Adipocyte (in vitro differentiated cells): Measurements from ENCODE around the gene HSDL1.

Experiments used
- DNase-seq: peaks from one replicate; pipeline ENCODE4 v3.0.0-alpha.2; 2015; ENCODE audit warnings: low read depth
- H3K27me3 ChIP-seq: replicated peaks from 2 replicates; pipeline ENCODE4 v1.7.0; 2013; ENCODE audit warnings: mild to moderate bottlenecking, low read length, moderate library complexity; ENCODE audit not compliant: control insufficient read depth, insufficient read depth
- H3K36me3 ChIP-seq: 2 replicates; pipeline ENCODE4 v1.7.0; 2013; ENCODE audit warnings: low read length, mild to moderate bottlenecking, moderate library complexity; ENCODE audit not compliant: control insufficient read depth, insufficient read depth, severe bottlenecking
- H3K4me1 ChIP-seq: 2 replicates; pipeline ENCODE4 v1.7.0; 2013; ENCODE audit warnings: mild to moderate bottlenecking, low read length, moderate library complexity; ENCODE audit not compliant: control insufficient read depth, insufficient read depth
- H3K4me3 ChIP-seq: 2 replicates; pipeline ENCODE4 v1.7.0; 2013; ENCODE audit warnings: mild to moderate bottlenecking, low read length, moderate library complexity
- H3K9ac ChIP-seq: 2 replicates; pipeline ENCODE4 v1.7.0; 2013; ENCODE audit warnings: mild to moderate bottlenecking, low read length, moderate library complexity
- H3K9me3 ChIP-seq: 2 replicates; pipeline ENCODE4 v1.7.0; 2013; ENCODE audit warnings: mild to moderate bottlenecking, low read length, moderate library complexity; ENCODE audit not compliant: control insufficient read depth

HSDL1 gene

DNA sequence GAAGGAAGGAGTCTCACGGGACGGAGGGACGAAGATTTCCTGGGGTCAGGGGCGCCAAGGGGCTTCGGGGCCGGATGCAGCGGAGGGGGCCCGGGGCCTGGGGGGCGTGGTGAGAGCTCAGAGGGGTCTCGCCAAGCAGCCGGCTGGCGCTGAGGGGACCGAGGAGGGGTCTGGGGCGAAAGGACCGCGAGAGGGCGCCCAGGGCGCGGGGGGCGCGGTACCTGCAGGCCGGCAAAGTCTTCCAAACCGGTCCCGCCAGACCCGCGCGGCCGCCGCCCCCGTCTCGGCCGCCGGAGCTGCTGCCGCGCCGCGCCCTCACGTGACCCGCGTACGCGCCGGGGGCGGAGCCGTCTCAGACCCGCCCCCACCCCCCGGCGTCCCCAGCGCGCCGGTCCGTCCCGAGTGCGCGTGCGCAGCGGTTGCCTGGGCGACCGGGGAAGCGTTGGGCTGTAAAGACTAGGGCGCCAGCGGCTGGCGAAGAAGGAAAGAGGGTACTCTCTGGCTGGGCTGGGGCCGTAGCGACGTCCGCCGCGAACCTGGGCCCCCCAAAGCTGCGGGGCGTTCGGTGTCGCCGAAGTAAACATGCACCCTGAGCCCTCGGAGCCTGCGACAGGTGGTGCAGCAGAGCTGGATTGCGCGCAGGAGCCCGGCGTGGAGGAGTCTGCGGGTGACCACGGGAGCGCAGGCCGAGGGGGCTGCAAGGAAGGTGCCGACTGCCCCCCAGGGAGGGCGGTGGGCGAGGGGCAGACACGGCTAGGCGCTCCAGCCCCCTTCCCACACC, at the start of gene HSDL1, which contains the start of gene DNAAF1:
Gene HSDL1 (minus strand): TSS at position 319 of the 781 bp plus-strand sequence. CDS start 13,856 bp downstream, outside the sequence.
Gene DNAAF1 (plus strand): TSS at position 450 of the 781 bp plus-strand sequence. CDS start 133 bp downstream, at position 583.
- Histone ChIP-seq H3K4me3 (peak within 1 kb of the TSS; percentile 93), H3K27me3 (peaks cover 11% of the 10 kb centered on the region), H3K9ac (peak within 1 kb of the TSS; percentile 88), H3K36me3 (no peaks in the 10 kb centered on the region), H3K9me3 (no peaks in the 10 kb centered on the region), H3K4me1 (peaks cover 4% of the 10 kb centered on the region)
- DNase-seq, result peak; percentile 96

DNA sequence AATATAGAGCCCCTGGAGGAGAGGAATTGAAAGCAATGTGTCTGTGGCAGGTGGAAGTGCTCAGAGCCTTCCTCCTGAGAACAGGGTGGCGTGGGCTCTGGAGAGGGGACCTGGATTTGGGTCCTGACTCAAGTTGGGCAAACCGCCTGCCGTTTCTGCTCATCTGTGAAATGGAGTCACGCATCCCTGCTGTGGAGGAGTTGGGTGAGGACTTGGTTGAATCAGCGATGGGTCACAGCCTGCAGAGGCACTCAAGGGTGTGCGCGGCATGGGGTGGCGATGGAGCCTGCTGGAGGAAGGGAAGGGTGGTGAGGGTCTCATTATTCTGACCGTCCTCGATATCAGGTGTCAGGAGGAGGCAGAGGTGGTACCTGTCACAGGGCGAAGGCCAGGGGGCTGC, 49.0 kb upstream of the HSDL1 start:
- Histone ChIP-seq H3K9me3 (no peaks in the 10 kb centered on the region), H3K9ac (no peak overlapping the region), H3K4me1 (peaks cover 5% of the 10 kb centered on the region), H3K4me3 (no peak overlapping the region), H3K27me3 (peaks cover 25% of the 10 kb centered on the region), H3K36me3 (no peaks in the 10 kb centered on the region)
- no peak for DNase-seq

DNA sequence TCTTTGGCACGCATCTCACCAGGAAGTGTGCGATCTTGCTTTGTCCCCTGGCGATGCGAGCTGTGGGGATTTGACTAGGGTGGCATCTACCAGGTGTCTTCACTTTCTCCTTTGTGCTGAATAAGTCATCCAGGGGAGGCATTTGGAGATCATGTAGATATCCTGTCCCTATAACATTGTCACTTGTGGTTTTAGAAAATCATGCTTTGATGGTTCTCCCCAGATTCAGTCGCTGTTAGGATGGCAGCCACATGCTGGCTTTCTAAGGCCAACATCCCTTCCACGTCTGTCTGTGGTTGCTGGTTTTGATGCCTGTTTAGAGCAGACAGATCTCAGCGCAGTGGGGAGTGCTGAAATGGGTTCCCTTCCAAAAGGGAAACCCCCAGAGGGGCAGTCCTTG, 48.5 kb upstream of the HSDL1 start:
- Histone ChIP-seq H3K4me3 (no peak overlapping the region), H3K27me3 (peaks cover 25% of the 10 kb centered on the region), H3K36me3 (no peaks in the 10 kb centered on the region), H3K9me3 (no peaks in the 10 kb centered on the region), H3K4me1 (no peaks in the 10 kb centered on the region), H3K9ac (no peak overlapping the region)
- no peak for DNase-seq

DNA sequence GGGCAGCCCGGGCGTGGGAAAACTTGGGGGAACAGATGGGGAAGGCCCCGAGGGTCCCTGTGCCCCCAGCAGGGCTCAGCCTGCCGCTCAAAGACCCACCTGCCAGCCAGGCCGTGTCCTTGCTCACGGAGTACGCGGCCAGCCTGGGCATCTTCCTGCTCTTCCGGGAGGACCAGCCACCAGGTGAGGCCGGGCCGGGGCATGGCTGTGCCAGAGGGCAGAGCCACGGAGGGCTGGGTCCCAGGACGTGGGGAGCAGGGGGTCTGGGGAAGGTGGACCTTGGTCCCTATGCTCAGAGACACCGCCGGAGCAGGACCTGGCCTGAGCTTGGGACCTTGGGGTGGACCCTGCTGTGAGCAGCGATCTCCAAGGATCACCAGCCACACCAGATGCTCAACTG, 46.5 kb upstream of the HSDL1 start:
- H3K9me3 ChIP-seq, result no peaks in the 10 kb centered on the region
- no peaks in the 10 kb centered on the region for H3K4me1 ChIP-seq
- H3K9ac ChIP-seq, result no peak overlapping the region
- H3K27me3 ChIP-seq, result peaks cover 16% of the 10 kb centered on the region
- no peak for DNase-seq
- H3K4me3 ChIP-seq, result no peak overlapping the region
- no peaks in the 10 kb centered on the region for H3K36me3 ChIP-seq

DNA sequence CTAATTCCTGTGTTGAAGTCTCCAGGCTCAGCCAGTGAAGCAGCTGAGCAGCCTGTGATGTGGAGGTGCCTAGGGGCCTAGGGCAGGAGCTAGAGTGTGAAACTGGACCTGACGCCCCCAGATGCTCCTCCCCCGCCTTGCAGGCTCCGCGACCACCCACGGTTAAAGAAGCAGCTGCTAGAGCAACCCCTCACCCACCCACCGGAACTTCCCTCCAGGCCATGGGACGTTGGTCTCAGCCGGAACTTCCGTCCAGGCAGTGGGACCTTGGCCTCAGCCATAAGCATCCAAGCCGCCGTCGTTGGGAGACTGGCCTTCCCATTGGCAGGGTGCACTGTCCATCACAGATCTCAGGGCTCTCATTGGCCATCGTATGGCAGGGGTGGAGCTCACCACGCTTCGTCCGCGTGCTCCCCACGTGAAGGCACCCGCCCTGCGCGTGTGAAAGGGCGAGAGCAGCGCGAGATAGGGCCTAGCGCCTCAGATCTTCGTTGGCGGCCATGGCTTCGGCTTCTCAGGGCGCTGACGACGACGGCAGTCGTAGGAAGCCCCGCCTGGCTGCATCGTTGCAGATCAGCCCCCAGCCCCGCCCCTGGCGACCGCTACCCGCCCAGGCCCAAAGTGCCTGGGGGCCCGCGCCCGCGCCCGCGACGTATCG, 45.9 kb upstream of the HSDL1 start, which contains the start of gene ADAD2:
Gene ADAD2 (plus strand): TSS at position 427 of the 658 bp plus-strand sequence. CDS start 74 bp downstream, at position 501.
- no peak within 1 kb of the TSS for H3K4me3 ChIP-seq
- H3K27me3 ChIP-seq, result peaks cover 10% of the 10 kb centered on the region
- no peak for DNase-seq
- H3K9me3 ChIP-seq, result no peaks in the 10 kb centered on the region
- H3K4me1 ChIP-seq, result no peaks in the 10 kb centered on the region
- no peaks in the 10 kb centered on the region for H3K36me3 ChIP-seq
- no peak within 1 kb of the TSS for H3K9ac ChIP-seq

DNA sequence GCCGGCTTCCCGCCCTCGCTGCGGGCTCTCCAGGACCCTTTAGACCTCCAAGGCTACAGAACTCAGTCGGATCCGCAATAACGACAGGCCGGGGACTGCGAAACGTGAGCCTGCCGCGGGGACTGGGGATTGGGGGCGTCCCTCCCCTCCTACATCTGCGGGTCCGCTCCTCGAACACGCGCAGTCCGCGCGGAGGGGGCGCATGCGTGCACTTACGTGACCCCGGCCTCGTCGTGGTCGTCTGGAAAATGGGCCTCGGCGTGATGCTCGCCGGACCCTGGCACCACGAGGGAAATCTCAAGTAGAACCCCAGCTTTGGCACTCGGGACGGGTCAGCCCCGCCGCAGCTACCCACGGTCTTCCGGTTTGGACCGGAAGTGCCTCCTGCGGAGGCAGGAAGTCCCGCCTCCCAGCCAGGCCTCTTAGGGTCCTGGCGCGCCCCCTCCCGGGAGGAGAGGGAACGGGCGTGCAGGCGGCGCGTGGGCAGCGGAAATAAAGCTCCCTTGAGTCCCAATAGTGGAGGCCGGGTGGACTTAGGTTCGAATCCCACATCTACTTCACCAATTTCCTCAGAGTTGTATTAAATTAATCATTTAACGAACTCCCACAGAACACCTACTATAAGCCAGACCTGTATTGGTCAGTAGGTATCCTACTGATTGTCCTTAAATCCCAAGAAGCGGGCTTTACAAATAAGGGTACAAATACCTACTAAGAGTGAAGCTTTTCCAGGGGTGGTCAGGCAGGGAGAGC, 41.9 kb upstream of the HSDL1 start, which contains the start of gene TAF1C:
Gene TAF1C (minus strand): TSS at position 373 of the 753 bp plus-strand sequence. CDS start 2,069 bp downstream, outside the sequence.
- H3K4me1 ChIP-seq, result no peaks in the 10 kb centered on the region
- DNase-seq, result peak; percentile 98
- peak within 1 kb of the TSS; percentile 96 for H3K9ac ChIP-seq
- peaks cover 16% of the 10 kb centered on the region for H3K36me3 ChIP-seq
- H3K4me3 ChIP-seq, result peak within 1 kb of the TSS; percentile 93
- no peaks in the 10 kb centered on the region for H3K9me3 ChIP-seq
- peaks cover under 1% of the 10 kb centered on the region for H3K27me3 ChIP-seq

DNA sequence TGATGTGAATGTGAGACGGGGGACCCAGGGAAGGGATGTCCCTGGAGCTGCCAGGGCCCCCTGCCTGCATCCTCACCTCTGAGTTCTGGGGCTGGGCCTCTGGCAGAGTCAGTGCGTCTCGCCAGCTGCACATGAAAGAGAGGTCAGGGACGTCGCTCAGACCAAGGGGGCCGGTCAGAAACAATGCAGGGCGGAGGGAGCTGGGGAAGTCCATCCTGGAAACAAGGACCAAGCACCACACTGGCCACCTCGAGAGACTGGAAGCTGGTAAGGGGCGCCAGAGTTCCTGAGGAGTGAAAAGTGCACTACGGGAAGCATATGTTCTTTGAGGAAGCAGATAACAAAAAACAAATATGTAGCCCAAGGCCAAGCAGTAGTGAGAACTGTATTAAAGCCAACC, 39.8 kb upstream of the HSDL1 start:
- DNase-seq, result no peak
- H3K9ac ChIP-seq, result no peak overlapping the region
- H3K4me3 ChIP-seq, result no peak overlapping the region
- peaks cover 32% of the 10 kb centered on the region for H3K36me3 ChIP-seq
- no peaks in the 10 kb centered on the region for H3K4me1 ChIP-seq
- no peaks in the 10 kb centered on the region for H3K9me3 ChIP-seq
- H3K27me3 ChIP-seq, result no peaks in the 10 kb centered on the region

DNA sequence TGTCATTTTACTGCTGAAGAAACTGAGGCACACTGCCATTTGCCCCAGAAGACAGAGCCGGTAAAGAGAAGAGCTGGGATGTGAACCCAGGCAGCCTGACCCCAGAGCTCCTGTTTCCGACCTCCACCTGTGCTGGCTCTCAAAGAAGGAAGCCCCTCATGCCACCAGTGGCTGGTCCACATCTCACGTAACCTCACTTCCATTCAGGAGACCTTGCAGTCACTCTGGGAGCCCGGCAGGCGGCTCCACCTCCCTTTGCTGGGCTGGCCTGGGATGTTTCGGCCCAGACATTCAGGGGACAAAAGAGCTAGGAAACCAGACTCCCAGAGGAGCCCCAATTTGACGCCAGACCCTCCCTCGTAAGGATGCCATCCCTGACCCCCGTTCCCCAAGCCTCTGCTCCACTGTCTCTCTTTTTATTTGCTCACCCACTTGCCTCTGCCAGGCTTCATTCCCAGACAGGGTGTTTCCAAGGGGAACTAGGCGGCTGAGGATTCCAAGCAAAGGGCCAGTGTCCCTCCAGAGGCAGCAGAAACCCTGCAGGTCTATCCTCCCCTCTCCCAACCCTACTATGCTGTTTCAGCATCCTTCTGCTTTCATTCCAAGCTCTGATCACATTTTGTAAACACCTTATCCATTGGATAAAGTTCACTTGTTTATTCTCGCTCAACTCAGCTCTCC, 39.1 kb upstream of the HSDL1 start:
- DNase-seq, result no peak
- Histone ChIP-seq H3K27me3 (no peaks in the 10 kb centered on the region), H3K36me3 (peaks cover 37% of the 10 kb centered on the region), H3K4me1 (no peaks in the 10 kb centered on the region), H3K9me3 (no peaks in the 10 kb centered on the region), H3K4me3 (no peak overlapping the region), H3K9ac (no peak overlapping the region)

DNA sequence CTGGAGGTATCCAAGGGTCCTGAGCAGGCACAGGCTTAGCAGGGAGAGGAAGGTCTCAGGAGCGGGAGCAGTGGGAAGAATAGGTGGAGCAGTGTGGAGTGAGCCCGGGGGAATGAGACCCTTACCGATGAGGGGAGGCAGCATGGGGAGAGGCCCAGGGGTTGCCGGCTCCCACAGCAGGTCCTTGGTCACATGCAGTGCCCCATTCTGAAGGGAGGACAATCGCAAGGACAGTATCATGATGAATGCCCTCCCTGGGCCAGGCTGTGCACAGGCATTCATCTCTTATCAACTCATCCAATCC, 38.5 kb upstream of the HSDL1 start:
- Histone ChIP-seq H3K4me1 (no peaks in the 10 kb centered on the region), H3K9ac (no peak overlapping the region)

DNA sequence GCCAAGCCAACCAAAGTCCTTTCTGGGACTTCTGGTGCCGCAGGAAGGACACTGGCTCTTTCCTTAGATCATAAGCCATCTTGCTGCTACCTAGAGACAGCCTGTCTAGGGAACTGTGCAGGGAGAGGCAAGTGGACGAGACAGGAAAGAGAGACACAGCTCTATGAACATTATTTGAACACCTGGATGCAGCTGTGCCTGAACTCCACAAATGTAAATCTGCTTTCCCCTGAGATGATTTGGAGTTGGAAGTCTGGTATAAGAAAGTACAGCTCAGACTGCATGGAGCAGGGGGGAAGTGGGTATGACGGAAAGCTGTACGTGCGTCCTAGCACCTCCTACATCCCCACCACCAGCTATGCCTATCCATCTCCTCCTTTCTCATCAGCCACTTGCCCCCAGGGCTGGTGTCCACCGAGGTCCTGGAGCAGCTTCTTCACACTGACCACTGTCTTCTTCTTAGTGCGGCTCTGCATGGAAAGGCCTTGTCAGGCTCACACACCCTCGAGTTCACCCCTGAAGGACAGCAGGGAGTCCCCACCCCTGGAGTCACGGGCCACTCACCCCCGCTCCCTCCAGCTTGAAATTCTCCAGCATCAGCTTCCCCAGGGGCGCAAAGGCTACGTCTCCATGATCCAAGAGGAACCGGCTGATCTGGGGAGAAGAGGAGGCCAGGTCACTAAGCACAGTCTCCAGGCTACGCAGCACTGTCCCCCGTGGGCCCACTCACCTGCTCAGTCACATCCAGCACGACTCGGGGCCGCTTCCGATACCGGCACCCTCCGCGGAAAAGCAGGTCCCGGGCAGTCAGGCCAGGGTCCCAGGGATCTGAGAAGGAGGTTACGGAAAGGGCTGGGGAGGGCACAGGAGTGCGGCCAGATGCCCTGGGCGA, 37.9 kb upstream of the HSDL1 start:
- no peaks in the 10 kb centered on the region for H3K27me3 ChIP-seq
- no peak overlapping the region for H3K4me3 ChIP-seq
- peaks cover 37% of the 10 kb centered on the region for H3K36me3 ChIP-seq
- H3K9me3 ChIP-seq, result no peaks in the 10 kb centered on the region
- DNase-seq, result no peak
- H3K9ac ChIP-seq, result no peak overlapping the region
- H3K4me1 ChIP-seq, result peaks cover 5% of the 10 kb centered on the region

More for the DNA sequence above, 38.5 kb upstream of the HSDL1 start:
- Histone ChIP-seq H3K4me3 (no peak overlapping the region), H3K9me3 (no peaks in the 10 kb centered on the region), H3K36me3 (peaks cover 37% of the 10 kb centered on the region), H3K27me3 (no peaks in the 10 kb centered on the region)
- no peak for DNase-seq
